Neural progenitor cell (in vitro differentiated cells): ENCODE data around the gene PLCG1.

Source experiments
- CTCF ChIP-seq: fragments of 200-600 bp; sonication (generic); IDR thresholded peaks from 2 replicates; pipeline ENCODE4 v1.5.1; 2017; ENCODE audit warnings: antibody characterized with exemption, mild to moderate bottlenecking
- EZH2 ChIP-seq: fragments of 200-600 bp; sonication (generic); IDR thresholded peaks from 2 replicates; pipeline ENCODE4 v1.6.1; 2017; ENCODE audit warnings: antibody characterized with exemption, mild to moderate bottlenecking, moderate library complexity
- EZH2phosphoT487 ChIP-seq: fragments of 200-600 bp; sonication (generic); IDR thresholded peaks from 2 replicates; pipeline ENCODE4 v1.6.1; 2017; ENCODE audit warnings: antibody characterized with exemption

DNA sequence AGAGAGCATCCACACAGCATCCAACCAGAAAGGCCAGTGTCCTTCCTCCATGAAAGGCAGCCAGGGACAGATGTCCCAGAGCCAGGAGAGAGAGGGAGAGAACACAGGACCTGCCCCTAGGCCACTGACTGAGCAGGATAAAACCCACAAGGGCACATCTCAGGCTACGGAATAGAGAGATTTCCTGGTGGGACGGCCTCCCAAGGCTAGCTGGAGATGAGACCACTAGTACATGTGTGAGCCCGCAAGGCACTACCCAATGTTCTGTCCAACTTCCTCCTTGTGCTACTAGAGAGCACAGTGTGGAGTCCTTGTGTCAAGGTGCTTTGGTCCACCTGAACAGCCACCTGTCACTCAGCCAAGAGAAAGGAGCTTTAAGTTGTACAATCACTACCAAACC is 44.2 kb downstream of the PLCG1 start:
- TF ChIP-seq CTCF = no peak
- no peak for TF ChIP-seq EZH2
- no peak for TF ChIP-seq EZH2phosphoT487
